Activated CD4-positive, alpha-beta T cell treated with anti-CD3 and anti-CD28 coated beads, Interleukin-2, amount 10 ng/mL, durations not matched to agents 24 days and 14 days (primary cell): ENCODE results near the gene SLC1A2. TPM values are rescaled to one million over a fixed set of nuclear protein-coding genes. Genes with fewer than 3 reads are reported as not detected.

ENCODE experiments used
- DNase-seq: peaks from one replicate; pipeline ENCODE4 v3.0.0; 2022
- H3K27ac Mint-ChIP-seq: one replicate; pipeline ENCODE4 v1.8.0; 2022; ENCODE audit warnings: mild to moderate bottlenecking, mixed read lengths
- H3K27me3 Mint-ChIP-seq: one replicate; pipeline ENCODE4 v1.8.0; 2022; ENCODE audit warnings: mixed read lengths
- H3K36me3 Mint-ChIP-seq: one replicate; pipeline ENCODE4 v1.8.0; 2022; ENCODE audit warnings: low read depth, mild to moderate bottlenecking, mixed read lengths
- H3K4me1 Mint-ChIP-seq: one replicate; pipeline ENCODE4 v1.8.0; 2021; ENCODE audit warnings: mixed read lengths
- H3K4me3 Mint-ChIP-seq: one replicate; pipeline ENCODE4 v1.8.0; 2022; ENCODE audit warnings: mild to moderate bottlenecking, moderate library complexity, mixed read lengths
- H3K9me3 Mint-ChIP-seq: one replicate; pipeline ENCODE4 v1.8.0; 2021; ENCODE audit warnings: mixed read lengths
- intact Hi-C: fragments of 100-400 bp; cut with micrococcal nuclease; formaldehyde crosslinking; loops from one replicate; pipeline ENCODE4 v1.15.1; 2023
- total RNA-seq: library from RNA; stranded (reverse); gene quantifications from 2 replicates; pipeline ENCODE4 v1.2.3, GENCODE V29; 2022

The SLC1A2 gene
- total RNA-seq, 1 donor from 2014 or later = not detected

DNA sequence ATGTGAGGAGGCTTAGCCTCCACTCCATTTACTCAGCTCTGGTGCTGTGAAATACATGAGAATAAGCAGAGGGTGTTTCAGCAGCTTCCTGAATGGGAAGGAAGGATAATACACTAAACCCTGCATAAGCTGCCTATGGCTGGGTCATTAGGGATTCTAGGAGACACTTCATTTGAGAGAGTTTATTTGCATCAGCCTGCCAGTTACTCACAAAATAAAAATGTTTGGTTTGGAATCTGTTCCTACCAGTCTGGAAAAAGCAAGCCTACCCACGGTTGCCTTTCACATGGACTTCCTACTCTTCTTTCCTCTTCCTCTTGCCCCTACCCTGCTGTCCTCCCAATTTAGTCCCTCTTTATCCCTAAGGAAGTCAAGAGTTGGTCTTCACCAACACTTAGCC, 20.5 kb downstream of the SLC1A2 start:
- no peak for DNase-seq
- Mint-ChIP-seq H3K4me1 (peaks cover 2% of the 10 kb centered on the region), H3K9me3 (no peaks in the 10 kb centered on the region), H3K27ac (no peak overlapping the region), H3K4me3 (no peak overlapping the region), H3K36me3 (no peaks in the 10 kb centered on the region), H3K27me3 (peaks cover 22% of the 10 kb centered on the region)
- intact Hi-C loops = no loop called here

DNA sequence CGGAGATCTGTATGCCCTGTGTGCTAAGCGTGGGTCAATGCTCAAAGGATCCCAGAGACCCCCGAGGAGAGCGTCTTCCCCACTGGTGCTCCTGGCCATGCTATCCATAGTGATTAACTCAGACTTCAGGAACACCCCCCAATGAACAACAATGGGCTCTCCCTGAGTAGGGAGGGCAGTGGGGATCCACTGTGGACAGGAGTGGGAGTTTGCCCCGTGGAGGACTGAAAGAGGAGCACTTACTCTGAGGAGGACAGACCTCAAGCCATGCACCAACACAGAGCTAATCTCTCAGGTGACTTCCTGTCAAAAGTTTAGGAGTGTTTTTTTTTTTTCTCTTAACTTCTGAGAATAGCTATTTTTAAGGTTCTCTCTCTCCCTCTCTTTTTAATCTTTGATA, 24.4 kb downstream of the SLC1A2 start:
- Mint-ChIP-seq H3K27me3 (peaks cover 28% of the 10 kb centered on the region), H3K27ac (no peak overlapping the region), H3K36me3 (no peaks in the 10 kb centered on the region), H3K9me3 (no peaks in the 10 kb centered on the region), H3K4me1 (peaks cover 22% of the 10 kb centered on the region), H3K4me3 (no peak overlapping the region)
- no peak for DNase-seq
- intact Hi-C loops = loop anchor here (5.0 kb wide), 2 partner anchors 553 to 883 kb away; partner anchors contain the start of gene ELF5

DNA sequence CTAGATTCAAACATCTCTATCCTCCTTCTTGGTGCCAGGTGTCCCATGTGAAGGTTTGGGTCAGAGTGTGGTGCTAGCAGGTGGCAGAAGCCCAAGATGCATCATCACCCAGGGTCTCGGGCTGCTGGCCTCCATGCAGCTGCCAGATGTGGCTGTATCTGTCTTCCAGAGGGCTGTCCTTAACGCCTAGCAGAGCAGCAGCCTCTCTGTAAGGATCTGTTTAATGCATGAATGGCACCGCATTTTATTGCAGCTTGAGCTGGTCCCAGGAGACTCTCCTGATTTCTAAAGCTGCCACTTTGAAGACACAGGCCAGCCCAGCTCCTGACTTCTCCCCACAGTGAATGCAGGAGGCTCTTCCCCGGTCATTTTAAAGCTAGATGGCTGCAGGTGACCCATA, 26.3 kb downstream of the SLC1A2 start:
- intact Hi-C loops = loop anchor here (5.0 kb wide), 2 partner anchors 551 to 881 kb away; partner anchors contain the start of gene ELF5
- Mint-ChIP-seq H3K27me3 (peaks cover 19% of the 10 kb centered on the region), H3K27ac (no peak overlapping the region), H3K36me3 (no peaks in the 10 kb centered on the region), H3K9me3 (no peaks in the 10 kb centered on the region), H3K4me1 (peaks cover 24% of the 10 kb centered on the region), H3K4me3 (no peak overlapping the region)
- no peak for DNase-seq

DNA sequence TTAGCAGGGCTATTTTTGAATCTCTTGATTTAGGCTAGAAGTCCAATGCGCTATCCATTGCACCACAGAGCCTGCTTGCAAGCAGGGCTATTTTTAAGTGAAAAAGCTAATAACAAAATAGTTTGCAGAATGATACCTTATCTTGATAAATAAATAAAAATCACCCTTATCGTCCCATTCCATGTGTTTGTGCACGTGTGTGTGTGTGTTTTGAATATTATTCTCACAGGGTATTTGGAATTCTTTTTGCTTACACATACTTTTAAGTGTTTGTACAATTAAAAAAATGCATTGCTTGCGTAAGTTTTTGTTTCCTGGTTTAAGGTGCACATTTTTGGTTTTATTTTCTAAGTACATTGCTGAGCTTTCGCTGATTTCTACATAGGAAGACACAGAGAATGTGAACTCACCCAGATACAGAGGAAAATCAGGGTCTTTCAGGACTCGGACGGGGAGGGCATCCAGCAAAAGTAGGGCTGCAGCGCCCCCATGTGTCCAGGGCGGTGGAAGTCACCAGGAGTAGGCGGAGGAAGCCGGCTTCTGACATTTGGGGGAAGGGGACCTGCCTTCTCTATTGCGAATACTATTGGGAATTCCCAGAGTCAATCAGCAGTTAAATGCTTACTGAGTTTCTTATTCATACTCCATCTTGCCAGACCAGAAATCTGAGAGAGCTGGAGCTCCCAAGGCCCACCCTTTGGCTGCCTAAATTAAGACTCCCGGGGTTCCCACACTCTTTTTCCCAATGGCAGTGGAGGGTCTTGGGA, 27.3 kb downstream of the SLC1A2 start:
- peaks cover 24% of the 10 kb centered on the region for H3K4me1 Mint-ChIP-seq

DNA sequence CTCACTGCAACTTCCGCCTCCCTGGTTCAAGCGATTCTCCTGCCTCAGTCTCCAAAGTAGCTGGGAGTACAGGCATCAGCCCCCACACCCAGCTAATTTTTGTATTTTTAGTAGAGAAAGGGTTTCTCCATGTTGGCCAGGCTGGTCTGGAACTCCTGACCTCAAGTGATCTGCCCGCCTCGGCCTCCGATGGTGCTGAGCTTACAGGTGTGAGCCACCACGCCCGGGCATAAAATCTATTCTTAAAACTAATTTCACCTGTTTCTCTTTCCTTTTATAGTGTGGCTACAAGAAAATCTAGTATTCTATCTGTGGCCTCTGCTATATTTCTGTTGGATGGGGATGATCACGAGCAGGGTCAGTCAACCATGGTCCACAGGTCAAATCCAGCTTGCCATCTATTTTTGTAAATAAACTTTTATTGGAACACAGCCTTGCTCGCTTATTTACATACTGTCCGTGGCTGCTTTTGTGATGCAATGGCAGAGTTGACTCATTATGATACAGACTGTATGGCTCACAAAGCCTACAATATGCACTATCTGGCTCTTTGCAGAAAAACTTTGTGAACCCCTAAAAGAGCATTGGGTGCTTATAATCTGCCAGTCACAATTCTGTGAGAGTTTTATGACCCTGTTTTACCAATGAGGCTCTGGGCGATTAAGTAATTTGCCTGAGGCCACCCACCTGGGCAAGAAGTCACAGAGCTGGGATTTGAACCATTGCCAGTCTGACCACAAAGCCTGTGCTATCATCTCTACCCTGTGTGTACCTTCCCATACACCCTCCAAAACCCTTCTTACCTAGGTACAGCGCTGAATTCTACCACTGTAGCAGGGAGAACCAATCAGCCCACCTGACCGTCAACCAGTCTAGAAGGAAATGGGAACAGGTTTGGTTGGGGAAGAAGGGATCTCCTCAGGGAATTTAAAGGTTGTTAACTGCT, 28.3 kb downstream of the SLC1A2 start:
- H3K9me3 Mint-ChIP-seq = no peaks in the 10 kb centered on the region
- H3K4me1 Mint-ChIP-seq = peaks cover 24% of the 10 kb centered on the region
- intact Hi-C loops = loop anchor here (1.0 to 5.0 kb wide), 10 partner anchors 48 to 879 kb away; partner anchors contain the start of genes APIP, ELF5 and PDHX
- peak; percentile 76 for DNase-seq
- peaks cover 16% of the 10 kb centered on the region for H3K27me3 Mint-ChIP-seq
- H3K27ac Mint-ChIP-seq = peak overlapping the region; percentile 26
- peaks cover 1% of the 10 kb centered on the region for H3K36me3 Mint-ChIP-seq
- H3K4me3 Mint-ChIP-seq = no peak overlapping the region

More for the DNA sequence above, 27.3 kb downstream of the SLC1A2 start:
- H3K9me3 Mint-ChIP-seq = no peaks in the 10 kb centered on the region
- H3K36me3 Mint-ChIP-seq = no peaks in the 10 kb centered on the region
- DNase-seq = peak; percentile 94
- peaks cover 14% of the 10 kb centered on the region for H3K27me3 Mint-ChIP-seq
- H3K27ac Mint-ChIP-seq = peak overlapping the region; percentile 24
- peak overlapping the region; percentile 66 for H3K4me3 Mint-ChIP-seq
- intact Hi-C loops = loop anchor here (1.0 to 5.0 kb wide), 13 partner anchors 49 to 880 kb away; partner anchors contain the start of genes APIP, ELF5 and PDHX

DNA sequence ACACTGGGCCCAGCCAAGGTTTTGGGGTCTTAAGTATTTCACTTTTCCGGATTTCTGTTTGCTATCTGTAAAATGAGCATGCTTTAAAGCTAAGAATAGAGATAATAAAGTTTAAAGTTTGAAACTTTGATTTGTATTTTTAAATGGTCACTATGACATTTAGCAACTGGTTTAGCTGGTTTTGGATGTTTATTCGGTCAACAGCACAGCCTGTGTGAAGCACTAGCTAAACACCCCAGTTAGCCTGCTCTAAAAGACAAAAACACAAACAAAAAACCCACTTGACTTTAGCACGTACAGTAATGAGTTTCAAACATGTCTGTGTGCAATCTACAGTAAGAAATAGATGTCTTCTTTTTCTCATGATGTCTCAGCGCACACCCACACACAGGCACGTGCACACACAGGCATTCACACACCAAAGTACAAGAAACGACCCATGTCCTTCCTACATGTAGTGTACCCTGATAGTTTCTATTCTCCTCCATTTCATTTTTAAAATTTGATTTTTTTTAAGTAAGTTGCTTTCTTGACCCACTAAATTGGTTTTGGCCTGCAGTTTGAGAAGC, 29.4 kb downstream of the SLC1A2 start:
- no peak for DNase-seq
- Mint-ChIP-seq H3K4me3 (no peak overlapping the region), H3K27me3 (peaks cover 16% of the 10 kb centered on the region)

DNA sequence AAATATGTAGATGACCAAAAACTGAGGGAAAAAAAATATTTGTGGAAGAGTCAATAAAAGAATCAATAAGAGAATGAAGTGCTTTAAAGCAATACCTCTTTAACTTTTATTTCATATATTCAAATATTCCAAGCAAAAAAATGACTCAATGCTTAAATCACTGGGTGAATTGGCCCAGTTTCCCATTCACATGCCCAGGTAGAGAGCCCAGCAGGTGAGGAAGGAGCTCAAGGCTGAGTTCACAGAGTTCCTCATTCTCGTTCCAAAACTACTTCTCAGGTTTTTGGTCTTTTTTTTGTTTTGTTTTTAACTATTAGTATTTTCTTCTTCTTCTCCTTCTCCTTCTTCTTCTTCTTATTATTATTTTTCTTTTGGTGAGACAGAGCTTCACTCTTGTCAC, 30.2 kb downstream of the SLC1A2 start:
- intact Hi-C loops = no loop called here
- no peaks in the 10 kb centered on the region for H3K9me3 Mint-ChIP-seq
- H3K27me3 Mint-ChIP-seq = peaks cover 16% of the 10 kb centered on the region
- peaks cover 1% of the 10 kb centered on the region for H3K36me3 Mint-ChIP-seq
- DNase-seq = no peak
- H3K27ac Mint-ChIP-seq = no peak overlapping the region
- H3K4me1 Mint-ChIP-seq = peaks cover 22% of the 10 kb centered on the region
- no peak overlapping the region for H3K4me3 Mint-ChIP-seq

More for the DNA sequence above, 29.4 kb downstream of the SLC1A2 start:
- H3K36me3 Mint-ChIP-seq = peaks cover 1% of the 10 kb centered on the region
- peaks cover 22% of the 10 kb centered on the region for H3K4me1 Mint-ChIP-seq
- no peaks in the 10 kb centered on the region for H3K9me3 Mint-ChIP-seq
- no peak overlapping the region for H3K27ac Mint-ChIP-seq
- intact Hi-C loops = loop anchor here (2.0 to 5.0 kb wide), 7 partner anchors 151 to 878 kb away; partner anchors contain the start of genes APIP, ELF5 and PDHX

DNA sequence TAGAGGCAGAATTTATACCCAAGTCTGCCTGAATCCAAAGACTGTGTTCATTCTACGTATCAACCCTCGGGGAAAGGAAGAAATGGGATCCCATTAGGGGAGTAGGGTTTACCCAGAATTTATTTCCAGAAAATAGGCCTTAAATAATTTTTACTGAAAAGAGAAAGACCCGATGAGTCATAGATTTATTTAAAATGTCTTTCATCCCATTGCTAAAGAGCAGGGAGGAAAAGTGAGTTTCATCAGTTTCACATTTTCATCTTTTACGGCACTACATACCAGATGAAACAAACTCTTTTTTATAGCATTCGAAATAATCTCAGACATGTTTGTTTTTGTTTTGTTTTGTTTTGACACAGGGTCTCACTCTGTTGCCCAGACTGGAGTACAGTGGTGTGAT, 31.3 kb downstream of the SLC1A2 start:
- intact Hi-C loops = no loop called here
- no peak overlapping the region for H3K4me3 Mint-ChIP-seq
- DNase-seq = no peak
- peaks cover 1% of the 10 kb centered on the region for H3K36me3 Mint-ChIP-seq
- H3K4me1 Mint-ChIP-seq = peaks cover 22% of the 10 kb centered on the region
- H3K27me3 Mint-ChIP-seq = peaks cover 7% of the 10 kb centered on the region
- H3K9me3 Mint-ChIP-seq = no peaks in the 10 kb centered on the region
- H3K27ac Mint-ChIP-seq = no peak overlapping the region

DNA sequence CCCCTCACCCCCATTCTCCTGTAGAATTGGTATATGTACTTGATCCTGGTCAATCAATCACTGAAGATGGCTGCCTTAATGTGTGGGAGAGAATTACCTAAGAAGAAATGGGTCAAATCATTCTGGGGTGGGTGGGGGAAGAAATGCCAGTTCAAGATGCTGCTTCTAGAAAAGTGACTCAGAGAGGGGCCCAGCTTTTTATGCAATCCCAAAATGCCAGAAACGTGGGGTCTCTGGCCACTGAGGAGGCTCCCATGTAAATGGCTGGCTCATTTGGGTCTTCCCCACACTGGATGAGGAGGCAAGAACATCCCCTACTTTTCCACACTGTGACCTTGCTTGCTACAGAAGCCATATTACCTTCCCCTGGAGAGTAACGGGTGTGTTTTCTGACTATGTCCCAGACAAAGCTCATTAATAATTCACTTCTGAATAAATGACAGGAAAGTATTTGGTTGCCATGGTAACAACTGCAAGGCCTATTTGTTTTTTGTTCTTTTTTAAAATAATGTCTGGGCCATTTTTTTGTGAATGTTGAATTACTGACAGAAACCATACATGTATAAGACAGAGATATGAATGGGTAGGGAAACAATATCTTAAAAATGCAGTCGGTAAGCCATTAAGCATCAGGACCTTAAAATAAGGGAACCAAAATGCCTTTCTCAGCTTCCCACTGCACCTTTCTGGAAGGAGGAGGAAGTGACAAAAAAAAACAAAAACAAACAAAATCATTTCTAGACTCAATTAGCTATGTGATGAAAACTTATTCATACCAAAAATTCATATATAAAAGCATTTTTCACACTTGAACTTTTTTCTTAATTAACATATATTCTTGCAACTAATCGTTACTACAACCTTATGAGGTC, 32.0 kb downstream of the SLC1A2 start:
- DNase-seq = no peak
- H3K27me3 Mint-ChIP-seq = peaks cover 2% of the 10 kb centered on the region
- peaks cover 19% of the 10 kb centered on the region for H3K4me1 Mint-ChIP-seq
- peaks cover 1% of the 10 kb centered on the region for H3K36me3 Mint-ChIP-seq
- H3K4me3 Mint-ChIP-seq = no peak overlapping the region
- no peak overlapping the region for H3K27ac Mint-ChIP-seq
- intact Hi-C loops = no loop called here
- H3K9me3 Mint-ChIP-seq = no peaks in the 10 kb centered on the region

DNA sequence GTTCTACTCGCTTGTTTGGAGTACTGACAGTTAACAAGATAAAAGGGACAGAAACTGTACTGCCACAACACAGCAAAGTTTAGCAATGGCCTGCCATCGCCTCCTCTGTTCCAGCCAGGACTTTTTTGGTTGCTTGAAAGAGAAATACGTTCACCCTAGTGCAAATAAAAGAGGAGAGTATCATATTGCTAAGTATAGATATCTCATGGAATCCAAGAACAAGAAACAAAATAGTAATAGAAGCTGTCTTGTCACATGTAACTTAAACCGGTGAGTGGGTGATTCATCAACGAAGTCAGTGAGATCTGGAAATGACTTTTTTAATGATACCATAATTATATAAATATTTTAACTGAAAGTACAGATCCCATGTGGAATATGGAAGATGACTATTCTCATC, 35.4 kb downstream of the SLC1A2 start:
- intact Hi-C loops = no loop called here
- H3K4me1 Mint-ChIP-seq = no peaks in the 10 kb centered on the region
- H3K27ac Mint-ChIP-seq = no peak overlapping the region
- peaks cover 1% of the 10 kb centered on the region for H3K36me3 Mint-ChIP-seq
- no peak for DNase-seq
- H3K4me3 Mint-ChIP-seq = no peak overlapping the region
- H3K27me3 Mint-ChIP-seq = peaks cover 2% of the 10 kb centered on the region
- H3K9me3 Mint-ChIP-seq = no peaks in the 10 kb centered on the region

DNA sequence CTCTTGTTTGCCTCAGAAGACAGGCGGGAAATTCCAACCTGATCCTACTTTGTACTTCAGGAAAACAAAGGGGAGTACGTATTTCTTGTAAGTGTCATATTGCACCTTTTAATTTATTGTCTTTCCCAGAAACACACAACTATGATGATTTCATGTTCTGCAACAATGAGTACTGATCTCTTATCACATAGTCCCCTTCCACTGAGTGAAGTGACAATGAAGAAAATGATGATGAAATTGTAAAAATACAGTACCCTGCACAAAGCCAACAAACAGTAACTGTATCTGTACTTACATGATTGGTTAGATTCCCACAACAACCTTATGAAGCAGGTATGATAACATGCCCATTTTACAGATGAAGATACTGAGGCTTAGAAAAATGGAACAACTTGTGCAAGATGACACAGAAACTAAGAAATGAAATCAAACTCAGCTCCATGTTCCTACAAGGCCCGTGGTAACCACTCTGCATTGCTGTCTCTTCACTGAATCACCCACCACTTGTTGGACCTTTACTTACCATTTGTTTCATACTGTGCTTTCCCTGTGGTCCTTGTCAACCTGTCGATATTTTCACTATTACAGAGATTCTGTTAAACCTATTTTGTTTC, 37.5 kb downstream of the SLC1A2 start:
- intact Hi-C loops = no loop called here
- H3K9me3 Mint-ChIP-seq = no peaks in the 10 kb centered on the region
- no peak overlapping the region for H3K4me3 Mint-ChIP-seq

DNA sequence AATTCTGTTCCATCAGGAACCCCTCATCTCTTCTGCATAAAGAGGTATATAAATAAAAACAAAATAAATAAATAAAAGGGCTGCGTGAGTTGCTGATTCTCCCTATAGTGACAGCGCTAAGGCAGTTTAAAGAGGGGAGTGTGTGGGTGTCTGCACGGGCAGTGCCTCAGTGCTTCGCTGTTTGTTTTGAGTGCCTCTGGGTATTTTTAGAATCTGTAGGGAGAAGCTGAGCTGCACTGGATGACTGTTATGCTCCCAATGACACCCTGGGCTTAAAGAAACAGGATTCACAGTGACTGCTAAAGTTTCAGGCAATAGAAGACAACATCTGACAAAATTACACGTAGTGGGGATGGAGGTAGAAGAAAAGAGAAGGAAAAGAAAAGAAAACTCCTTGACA, 38.8 kb downstream of the SLC1A2 start:
- no peaks in the 10 kb centered on the region for H3K4me1 Mint-ChIP-seq
- H3K9me3 Mint-ChIP-seq = no peaks in the 10 kb centered on the region
- no peak overlapping the region for H3K27ac Mint-ChIP-seq
- H3K27me3 Mint-ChIP-seq = peaks cover 10% of the 10 kb centered on the region
- DNase-seq = no peak
- H3K4me3 Mint-ChIP-seq = no peak overlapping the region
- no peaks in the 10 kb centered on the region for H3K36me3 Mint-ChIP-seq
- intact Hi-C loops = no loop called here

More for the DNA sequence above, 37.5 kb downstream of the SLC1A2 start:
- H3K27ac Mint-ChIP-seq = no peak overlapping the region
- H3K27me3 Mint-ChIP-seq = peaks cover 7% of the 10 kb centered on the region
- peaks cover 1% of the 10 kb centered on the region for H3K36me3 Mint-ChIP-seq
- H3K4me1 Mint-ChIP-seq = no peaks in the 10 kb centered on the region
- DNase-seq = no peak
